Epithelial cell of esophagus (primary cell): ENCODE measurements around the gene BORCS6.
A peak's percentile ranks its signal among the peaks of the same experiment; 100 is the strongest.

ENCODE experiments used
- DNase-seq: peaks from one replicate; pipeline ENCODE4 v3.0.0; 2010; ENCODE audit warnings: low read depth
- H3K4me3 ChIP-seq: 2 replicates; pipeline ENCODE4 v1.5.1; 2011; ENCODE audit warnings: mild to moderate bottlenecking, low read length, control low read depth
- CTCF ChIP-seq: IDR thresholded peaks from 2 replicates; pipeline ENCODE4 v1.5.1; 2011; ENCODE audit warnings: low read depth, mild to moderate bottlenecking, low read length, control low read depth, inconsistent platforms; ENCODE audit not compliant: insufficient read depth; ENCODE audit errors: missing control alignments

BORCS6 gene

GRCh38 chr17:8209907-8210760 is 20.2 kb upstream of the BORCS6 start, which contains the start of gene AURKB:
Gene AURKB, minus strand, starts transcription at chr17:8210575. Its CDS starts 351 bp downstream, at chr17:8210224.
- DNase-seq, result peak; percentile 97
- no peak for TF ChIP-seq CTCF
- peak within 1 kb of the TSS; percentile 74 for H3K4me3 ChIP-seq

- no peak for TF ChIP-seq CTCF
- no peak overlapping the region for H3K4me3 ChIP-seq
- no peak for DNase-seq
Measured at GRCh38 chr17:8206536-8206935, 16.6 kb upstream of the BORCS6 start.

GRCh38 chr17:8204761-8205555 is 15.0 kb upstream of the BORCS6 start:
- TF ChIP-seq CTCF, result no peak
- no peak overlapping the region for H3K4me3 ChIP-seq
- no peak for DNase-seq

- H3K4me3 ChIP-seq, result peak overlapping the region; percentile 43
- TF ChIP-seq CTCF, result no peak
- peak; percentile 93 for DNase-seq
Measured at GRCh38 chr17:8192070-8192815, 2.3 kb upstream of the BORCS6 start.

GRCh38 chr17:8190506-8190905 is 526 bp upstream of the BORCS6 start:
- no peak for TF ChIP-seq CTCF
- DNase-seq, result no peak
- peak overlapping the region; percentile 21 for H3K4me3 ChIP-seq

GRCh38 chr17:8189041-8189710 is 804 bp downstream of the BORCS6 start:
- no peak for TF ChIP-seq CTCF
- peak overlapping the region; percentile 74 for H3K4me3 ChIP-seq
- no peak for DNase-seq
